Activated T-cell treated with anti-CD3 and anti-CD28 coated beads, Interleukin-2, amount 50 U/mL, for 48 hours (primary cell): Measurements from ENCODE around the gene NXPH3.

Experiments used
- DNase-seq, 2 experiments: peaks; one replicate each; pipeline ENCODE4 v3.0.0-alpha.2; 2020

Gene NXPH3

GRCh38 chr17:49631496-49631895 lies 55.8 kb downstream of the NXPH3 start:
- no peak for DNase-seq
